HUES6 (cell line): Measurements from ENCODE around the gene DMD.

Experiments used
- H3K27ac ChIP-seq: 2 replicates; pipeline ENCODE4 v1.7.0; 2013; ENCODE audit warnings: low read depth, mild to moderate bottlenecking, low read length, inconsistent platforms
- H3K27me3 ChIP-seq: 2 replicates; pipeline ENCODE4 v1.6.1; 2013; ENCODE audit warnings: low read length; ENCODE audit not compliant: control insufficient read depth, insufficient read depth
- H3K36me3 ChIP-seq: 2 replicates; pipeline ENCODE4 v1.6.1; 2013; ENCODE audit warnings: low read length; ENCODE audit not compliant: control insufficient read depth, insufficient read depth
- H3K4me1 ChIP-seq: 2 replicates; pipeline ENCODE4 v1.6.1; 2013; ENCODE audit warnings: low read length; ENCODE audit not compliant: control insufficient read depth, insufficient read depth
- H3K4me3 ChIP-seq: 2 replicates; pipeline ENCODE4 v1.5.1; 2013; ENCODE audit warnings: low read depth, low read length
- H3K9ac ChIP-seq: one replicate; pipeline ENCODE4 v1.6.1; 2013; ENCODE audit warnings: mild to moderate bottlenecking, low read length
- H3K9me3 ChIP-seq: 2 replicates; pipeline ENCODE4 v1.6.1; 2013; ENCODE audit warnings: low read depth, low read length; ENCODE audit not compliant: control insufficient read depth, insufficient read depth

The DMD gene

DNA sequence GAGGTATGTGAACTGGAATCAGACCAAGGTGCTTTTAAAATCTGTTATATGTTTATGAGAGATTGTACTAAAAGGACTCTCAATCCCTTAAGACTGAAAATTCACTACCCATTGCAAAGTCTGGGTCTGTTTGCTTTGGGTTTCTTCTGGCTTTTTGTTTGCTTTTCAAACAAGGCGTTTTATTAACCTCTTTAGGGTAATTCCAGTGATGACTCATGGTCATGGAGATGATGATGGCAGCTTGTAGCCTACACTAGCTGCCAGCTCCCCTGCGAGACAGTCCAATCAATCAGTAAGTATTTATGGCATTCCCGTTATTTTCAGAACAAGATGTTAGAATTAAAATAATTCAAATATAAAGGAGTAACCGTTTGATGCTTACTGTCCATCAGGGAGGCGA is 1495.7 kb downstream of the DMD start:
- Histone ChIP-seq H3K36me3 (no peaks in the 10 kb centered on the region), H3K9me3 (no peaks in the 10 kb centered on the region), H3K27ac (no peak overlapping the region), H3K4me3 (no peak overlapping the region), H3K4me1 (no peaks in the 10 kb centered on the region), H3K27me3 (peaks cover 2% of the 10 kb centered on the region; the same call in 1 of the 2 replicates), H3K9ac (no peak overlapping the region)

DNA sequence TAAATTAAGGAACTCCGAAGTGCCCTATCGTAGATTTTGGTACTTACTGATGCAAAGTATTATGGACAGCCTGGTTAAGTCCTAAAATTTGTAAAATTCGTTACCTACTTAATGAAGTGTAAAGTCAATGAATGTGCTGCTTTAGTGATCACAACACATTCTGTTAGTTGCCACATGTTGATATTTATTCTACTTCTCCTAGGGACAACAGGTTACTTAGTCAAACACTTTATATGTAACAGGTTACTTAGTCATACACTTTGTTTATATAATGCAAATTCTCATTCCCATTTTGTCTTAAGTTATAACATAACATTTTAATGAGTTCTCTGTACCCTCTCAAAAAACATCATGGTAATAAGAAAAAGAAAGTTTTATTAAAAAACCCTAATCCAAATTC is 1496.6 kb downstream of the DMD start:
- H3K9ac ChIP-seq, result no peak overlapping the region
- H3K27ac ChIP-seq, result no peak overlapping the region
- no peaks in the 10 kb centered on the region for H3K4me1 ChIP-seq
- H3K9me3 ChIP-seq, result no peaks in the 10 kb centered on the region
- H3K27me3 ChIP-seq, result peaks cover 2% of the 10 kb centered on the region; the same call in 1 of the 2 replicates
- no peaks in the 10 kb centered on the region for H3K36me3 ChIP-seq
- H3K4me3 ChIP-seq, result no peak overlapping the region

DNA sequence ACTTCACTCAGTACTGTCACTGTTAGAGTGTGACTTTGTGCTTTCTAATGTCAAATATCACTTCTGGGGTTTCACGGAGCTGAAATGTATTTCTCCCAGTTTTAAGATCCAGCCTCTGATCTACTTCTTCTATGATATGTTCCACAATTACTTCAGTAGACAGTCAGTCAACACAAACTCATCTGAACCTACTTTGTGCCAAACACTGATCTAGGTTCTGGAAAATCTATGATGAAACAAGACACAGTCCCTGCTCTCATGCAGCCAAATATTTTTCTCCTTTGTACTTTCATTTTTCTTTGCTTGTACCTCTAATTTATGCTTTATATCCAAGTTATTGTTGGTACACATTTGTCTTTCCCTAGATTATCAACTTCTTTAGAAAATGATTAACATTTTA is 1498.2 kb downstream of the DMD start:
- Histone ChIP-seq H3K9me3 (no peaks in the 10 kb centered on the region), H3K9ac (no peak overlapping the region), H3K4me3 (no peak overlapping the region), H3K27ac (no peak overlapping the region), H3K4me1 (no peaks in the 10 kb centered on the region), H3K27me3 (peaks cover 2% of the 10 kb centered on the region; the same call in 1 of the 2 replicates), H3K36me3 (no peaks in the 10 kb centered on the region)

DNA sequence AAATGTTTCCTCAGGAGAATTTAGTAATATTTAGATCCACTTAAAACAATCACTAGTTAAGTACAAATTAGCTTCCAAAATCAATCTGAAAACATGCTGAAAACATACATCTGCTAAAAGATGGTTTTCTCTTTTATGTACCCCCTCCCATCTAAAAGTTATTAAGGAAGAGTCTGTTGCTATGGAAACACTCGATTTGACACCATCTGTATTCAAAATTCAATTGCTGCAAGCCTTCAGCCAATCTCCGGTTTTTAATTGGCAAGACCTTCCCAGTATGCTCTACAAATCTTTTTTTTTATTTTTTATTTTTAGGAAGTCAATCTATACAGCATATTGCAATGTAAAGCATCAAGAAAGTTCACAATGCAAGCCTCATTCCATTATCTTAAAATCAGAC is 1500.2 kb downstream of the DMD start:
- no peaks in the 10 kb centered on the region for H3K4me1 ChIP-seq
- H3K36me3 ChIP-seq, result no peaks in the 10 kb centered on the region
- no peak overlapping the region for H3K27ac ChIP-seq
- no peaks in the 10 kb centered on the region for H3K9me3 ChIP-seq
- no peak overlapping the region for H3K4me3 ChIP-seq
- H3K27me3 ChIP-seq, result peaks cover 2% of the 10 kb centered on the region; the same call in 1 of the 2 replicates
- H3K9ac ChIP-seq, result no peak overlapping the region

DNA sequence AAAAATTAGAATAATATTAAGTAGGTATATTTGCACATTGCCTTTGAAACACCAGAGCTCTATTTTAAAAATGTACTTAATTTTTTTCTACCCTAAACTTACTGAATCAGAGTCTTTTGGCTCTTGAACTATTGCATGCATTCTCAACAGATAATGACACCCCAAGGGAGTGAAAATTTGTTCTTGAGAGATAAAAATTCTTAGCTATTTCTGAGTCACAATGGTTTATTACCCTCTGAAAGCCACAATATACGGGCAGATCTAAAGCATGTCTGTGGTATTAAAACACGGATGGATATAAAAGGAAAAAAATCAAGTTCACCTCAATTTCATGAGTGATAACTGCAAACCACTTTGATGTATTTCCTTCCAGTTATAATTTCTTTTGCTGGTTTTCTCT is 1503.2 kb downstream of the DMD start:
- Histone ChIP-seq H3K27me3 (peaks cover 2% of the 10 kb centered on the region; the same call in 1 of the 2 replicates), H3K27ac (no peak overlapping the region), H3K4me1 (no peaks in the 10 kb centered on the region)

DNA sequence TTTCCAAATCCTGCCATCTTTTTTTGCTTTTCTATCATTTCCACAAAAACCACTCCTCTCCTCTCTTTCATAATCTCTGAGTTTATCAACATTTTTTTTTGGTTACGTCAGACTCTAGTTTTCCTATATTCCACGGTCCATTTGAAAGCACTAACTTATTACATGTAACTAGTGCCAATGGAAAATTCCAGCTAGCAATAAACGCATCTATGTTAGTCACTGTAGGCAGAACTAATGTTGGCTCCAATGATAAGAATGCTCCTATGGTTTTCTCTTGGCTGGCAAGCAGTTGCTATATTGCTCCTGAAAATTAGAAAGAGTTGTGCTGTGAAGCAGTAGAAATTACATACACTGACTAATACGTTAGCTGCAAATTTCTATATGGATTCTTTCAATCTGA is 1504.9 kb downstream of the DMD start:
- no peaks in the 10 kb centered on the region for H3K9me3 ChIP-seq
- no peaks in the 10 kb centered on the region; the same call in 1 of the 2 replicates for H3K27me3 ChIP-seq
- no peak overlapping the region for H3K9ac ChIP-seq
- H3K36me3 ChIP-seq, result no peaks in the 10 kb centered on the region
- peaks cover 8% of the 10 kb centered on the region; the same call in 1 of the 2 replicates for H3K4me1 ChIP-seq
- H3K4me3 ChIP-seq, result no peak overlapping the region
- H3K27ac ChIP-seq, result no peak overlapping the region

More for the DNA sequence above, 1503.2 kb downstream of the DMD start:
- H3K36me3 ChIP-seq, result no peaks in the 10 kb centered on the region
- H3K9me3 ChIP-seq, result no peaks in the 10 kb centered on the region
- H3K9ac ChIP-seq, result no peak overlapping the region
- no peak overlapping the region for H3K4me3 ChIP-seq

DNA sequence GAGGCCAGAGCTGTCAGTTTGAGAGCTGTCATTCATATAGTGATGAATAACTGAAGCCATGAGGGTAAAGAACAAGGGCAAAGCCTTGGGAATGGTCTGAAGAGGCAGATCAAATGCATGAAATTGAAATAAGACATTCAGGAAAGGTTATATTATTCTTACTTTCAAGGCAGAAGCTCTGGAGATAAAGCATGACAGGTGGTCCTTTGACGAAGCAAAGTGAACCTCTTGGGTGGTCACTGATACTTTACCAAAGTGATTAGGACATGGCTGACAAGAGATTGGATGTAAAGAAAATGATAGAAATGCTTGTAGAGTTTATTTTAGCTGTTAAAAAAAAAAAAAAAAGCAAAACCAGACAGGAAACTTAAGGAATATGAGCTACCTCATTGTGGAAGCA is 1505.5 kb downstream of the DMD start:
- Histone ChIP-seq H3K27ac (no peak overlapping the region), H3K4me3 (no peak overlapping the region), H3K4me1 (peaks cover 8% of the 10 kb centered on the region; the same call in 1 of the 2 replicates), H3K36me3 (no peaks in the 10 kb centered on the region), H3K27me3 (no peaks in the 10 kb centered on the region; the same call in 1 of the 2 replicates), H3K9ac (no peak overlapping the region), H3K9me3 (no peaks in the 10 kb centered on the region)

DNA sequence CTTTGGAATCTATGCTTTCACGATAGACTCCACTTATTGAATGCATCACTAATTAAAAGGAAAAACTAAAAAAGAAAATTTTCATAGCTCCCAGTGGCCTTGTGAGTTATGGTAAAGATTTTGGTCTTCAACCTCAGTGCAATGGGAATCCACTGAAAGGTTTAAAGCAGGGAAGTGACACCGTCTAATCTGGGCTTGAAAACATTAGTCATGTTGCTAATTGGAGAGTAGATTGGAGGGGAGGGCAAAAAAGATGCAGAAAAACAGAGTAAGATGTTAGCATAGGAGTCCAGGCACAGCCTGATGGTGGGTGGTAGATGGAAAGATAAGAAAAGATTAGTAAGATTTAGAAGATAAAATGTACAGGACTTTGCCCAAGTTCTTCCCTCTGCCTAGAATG is 1506.4 kb downstream of the DMD start:
- no peak overlapping the region for H3K4me3 ChIP-seq
- H3K36me3 ChIP-seq, result no peaks in the 10 kb centered on the region
- H3K9ac ChIP-seq, result no peak overlapping the region
- H3K27me3 ChIP-seq, result no peaks in the 10 kb centered on the region; the same call in 1 of the 2 replicates
- no peak overlapping the region for H3K27ac ChIP-seq
- peaks cover 8% of the 10 kb centered on the region; the same call in 1 of the 2 replicates for H3K4me1 ChIP-seq
- no peaks in the 10 kb centered on the region for H3K9me3 ChIP-seq

DNA sequence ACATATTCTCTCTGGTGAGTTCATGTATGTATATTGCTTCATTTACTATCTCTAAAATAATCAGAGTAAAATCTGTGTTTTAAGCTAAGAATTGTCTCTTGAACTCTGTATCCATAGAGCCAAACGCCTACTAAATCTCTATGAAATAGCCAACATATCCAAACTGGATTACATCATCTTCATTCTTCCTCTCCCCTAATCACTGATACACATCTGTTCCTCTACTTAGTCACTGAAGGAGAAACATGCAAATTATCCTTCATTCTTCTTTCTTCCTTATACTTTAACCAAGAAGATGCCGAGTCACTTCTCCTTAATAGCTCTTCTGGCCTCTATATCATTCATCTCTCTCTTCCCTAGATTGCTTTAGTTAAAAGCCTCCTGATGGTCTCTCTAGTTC is 1509.1 kb downstream of the DMD start:
- H3K4me3 ChIP-seq, result no peak overlapping the region
- no peak overlapping the region for H3K27ac ChIP-seq
- H3K4me1 ChIP-seq, result peaks cover 8% of the 10 kb centered on the region; the same call in 1 of the 2 replicates
- H3K9me3 ChIP-seq, result no peaks in the 10 kb centered on the region
- H3K9ac ChIP-seq, result no peak overlapping the region
- no peaks in the 10 kb centered on the region for H3K36me3 ChIP-seq
- H3K27me3 ChIP-seq, result no peaks in the 10 kb centered on the region; the same call in 1 of the 2 replicates

DNA sequence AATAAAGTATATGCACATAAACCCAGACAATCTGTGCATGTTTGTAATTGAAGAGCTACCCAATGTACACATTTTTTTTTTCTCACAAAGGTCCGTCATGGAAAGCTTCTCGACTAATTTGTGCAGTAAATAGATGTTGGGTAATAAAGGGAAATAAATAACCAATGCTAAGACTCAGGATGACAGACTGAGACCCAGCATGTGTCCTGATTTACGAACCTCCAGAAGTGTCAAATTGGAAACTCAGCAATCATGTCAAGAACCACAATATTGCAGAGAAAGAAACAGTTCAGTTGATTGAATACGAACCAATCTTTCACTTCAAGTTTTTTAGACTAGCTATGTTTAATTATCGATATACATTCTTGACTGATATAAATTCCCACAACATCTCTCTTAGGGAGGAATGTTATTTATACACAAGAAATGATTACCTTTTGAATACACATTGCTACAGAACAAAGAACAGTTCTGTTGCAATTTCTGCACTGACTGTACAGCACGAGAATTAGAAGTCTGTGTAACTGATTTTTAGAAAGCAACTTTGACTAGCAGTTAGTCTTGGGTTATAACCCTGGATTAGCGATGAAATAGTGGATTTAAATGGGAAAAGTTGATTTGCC is 1513.9 kb downstream of the DMD start:
- Histone ChIP-seq H3K36me3 (no peaks in the 10 kb centered on the region), H3K9ac (no peak overlapping the region), H3K9me3 (0 out of 2 replicates have a peak, but pooled peaks cover 4% of the 10 kb centered on the region), H3K4me1 (peaks cover 6% of the 10 kb centered on the region; the same call in 1 of the 2 replicates), H3K4me3 (no peak overlapping the region), H3K27ac (no peak overlapping the region), H3K27me3 (no peaks in the 10 kb centered on the region; the same call in 1 of the 2 replicates)

DNA sequence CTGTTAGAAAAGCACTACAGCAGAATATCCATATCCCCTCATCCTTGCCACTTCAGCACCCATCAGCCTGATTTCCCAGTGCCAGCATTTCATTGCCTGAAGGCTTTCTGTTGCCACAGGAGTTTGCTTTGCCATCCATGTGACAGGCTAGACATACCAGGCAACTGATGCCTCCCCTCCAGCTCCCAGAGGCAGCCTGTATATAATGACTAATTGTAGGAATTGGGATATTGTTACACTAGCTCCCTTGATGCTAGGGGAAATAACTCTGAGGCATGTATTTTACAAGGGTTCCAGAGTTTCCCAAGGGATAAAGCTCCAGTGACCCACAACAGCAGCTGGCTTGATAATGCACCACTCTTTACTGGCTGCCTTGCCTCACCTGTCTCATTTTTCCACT is 1531.5 kb downstream of the DMD start:
- Histone ChIP-seq H3K27me3 (no peaks in the 10 kb centered on the region; the same call in 1 of the 2 replicates), H3K36me3 (no peaks in the 10 kb centered on the region), H3K9ac (no peak overlapping the region), H3K9me3 (no peaks in the 10 kb centered on the region), H3K4me1 (no peaks in the 10 kb centered on the region), H3K4me3 (no peak overlapping the region), H3K27ac (no peak overlapping the region)
